Measurements from ENCODE around the gene PODN.

Gene PODN

GRCh38 chr1:53074313-53075154 lies 12.5 kb downstream of the PODN start:
- DNase-seq (ENCODE audit: low read depth): no peak

- DNase-seq (ENCODE audit: low read depth): no peak
Observed at GRCh38 chr1:53075206-53075605, 13.2 kb downstream of the PODN start.

GRCh38 chr1:53075761-53076163 lies 13.7 kb downstream of the PODN start:
- no peak for DNase-seq (ENCODE audit: low read depth)

GRCh38 chr1:53076165-53076564 lies 14.2 kb downstream of the PODN start:
- no peak for DNase-seq (ENCODE audit: low read depth)

- no peak for DNase-seq (ENCODE audit: low read depth)
Observed at GRCh38 chr1:53076721-53077598, 14.9 kb downstream of the PODN start.

- DNase-seq (ENCODE audit: low read depth): no peak
Observed at GRCh38 chr1:53077599-53077965, 15.6 kb downstream of the PODN start.

- DNase-seq (ENCODE audit: low read depth): no peak
Observed at GRCh38 chr1:53078333-53079101, 16.5 kb downstream of the PODN start.

GRCh38 chr1:53079251-53079650 lies 17.2 kb downstream of the PODN start:
- no peak for DNase-seq (ENCODE audit: low read depth)

GRCh38 chr1:53080041-53080440 lies 18.0 kb downstream of the PODN start:
- DNase-seq (ENCODE audit: low read depth): no peak

GRCh38 chr1:53080769-53081168 lies 18.8 kb downstream of the PODN start:
- no peak for DNase-seq (ENCODE audit: low read depth)

- DNase-seq (ENCODE audit: low read depth): no peak
Observed at GRCh38 chr1:53081384-53082066, 19.5 kb downstream of the PODN start.

- DNase-seq (ENCODE audit: low read depth): no peak
Observed at GRCh38 chr1:53082826-53083455, 20.9 kb downstream of the PODN start.

- no peak for DNase-seq (ENCODE audit: low read depth)
Observed at GRCh38 chr1:53083636-53084588, 21.9 kb downstream of the PODN start.

- DNase-seq (ENCODE audit: low read depth): no peak
Observed at GRCh38 chr1:53084589-53084971, 22.6 kb downstream of the PODN start.

- DNase-seq (ENCODE audit: low read depth): no peak
Observed at GRCh38 chr1:53085405-53085804, 23.4 kb downstream of the PODN start.

GRCh38 chr1:53086491-53087070 lies 24.6 kb downstream of the PODN start:
- DNase-seq (ENCODE audit: low read depth): no peak

- no peak for DNase-seq (ENCODE audit: low read depth)
Observed at GRCh38 chr1:53087332-53088285, 25.6 kb downstream of the PODN start.

GRCh38 chr1:53088616-53089300 lies 26.7 kb downstream of the PODN start:
- no peak for DNase-seq (ENCODE audit: low read depth)

Data from T follicular helper cell (primary cell).